PC-9 (cell line): ENCODE measurements around the gene TMF1. TPM values are rescaled to one million over a fixed set of nuclear protein-coding genes. Genes with fewer than 3 reads are reported as not detected.
A peak's percentile ranks its signal among the peaks of the same experiment; 100 is the strongest.

Experiments
- BruUV-seq: library from RNA; stranded (reverse); fragments of 400-500 nt; replicated peaks from 2 replicates; lab custom pipeline; 2021; lab: Mats Ljungman, UMichigan
- CTCF ChIA-PET: fragments of 300-600 bp; sonication (Branson Sonifier 250); formaldehyde crosslinking; loops from one replicate; lab custom pipeline; 2022; ENCODE audit warnings: antibody characterized with exemption; lab: Charles Lee
- POLR2A ChIA-PET: fragments of 300-600 bp; sonication (Branson Sonifier 250); formaldehyde crosslinking; loops from one replicate; lab custom pipeline; 2022; ENCODE audit warnings: antibody characterized with exemption; ENCODE audit not compliant: unreplicated experiment; lab: Charles Lee
- DNase-seq, 2 experiments: peaks; one replicate each; pipeline versions ENCODE4 v3.0.0 to v3.0.0-alpha.2; 2015 to 2022; ENCODE audit warnings: mixed read lengths in 1 of 2
- H2AFZ ChIP-seq: fragments of 200-600 bp; sonication (generic); 2 replicates; pipeline ENCODE4 v1.8.1; 2017; ENCODE audit warnings: antibody characterized with exemption
- H3F3A ChIP-seq: fragments of 200-600 bp; sonication (generic); 2 replicates; pipeline ENCODE4 v1.8.1; 2017; ENCODE audit warnings: antibody characterized with exemption, mild to moderate bottlenecking, low read depth; ENCODE audit not compliant: insufficient read depth
- H3K27ac ChIP-seq: fragments of 200-600 bp; sonication (generic); 2 replicates; pipeline ENCODE4 v1.6.1; 2016; ENCODE audit warnings: mixed run types
- H3K27me3 ChIP-seq: fragments of 200-600 bp; sonication (generic); 2 replicates; pipeline ENCODE4 v1.6.1; 2016; ENCODE audit warnings: low read depth, mixed run types; ENCODE audit not compliant: insufficient read depth
- H3K36me3 ChIP-seq: fragments of 200-600 bp; sonication (generic); 2 replicates; pipeline ENCODE4 v1.6.1; 2016; ENCODE audit warnings: low read depth, mixed run types
- H3K4me1 ChIP-seq: fragments of 200-600 bp; sonication (generic); replicated peaks from 2 replicates; pipeline ENCODE4 v1.6.1; 2016; ENCODE audit warnings: mixed run types; ENCODE audit not compliant: insufficient read depth
- H3K4me2 ChIP-seq: fragments of 200-600 bp; sonication (generic); 2 replicates; pipeline ENCODE4 v1.6.1; 2017; ENCODE audit warnings: mixed run types
- H3K4me3 ChIP-seq: fragments of 200-600 bp; sonication (generic); 2 replicates; pipeline ENCODE4 v1.6.1; 2016; ENCODE audit warnings: mixed run types
- H3K79me2 ChIP-seq: fragments of 200-600 bp; sonication (generic); 2 replicates; pipeline ENCODE4 v1.6.1; 2017; ENCODE audit warnings: low read depth, mixed run types
- H3K9me2 ChIP-seq: fragments of 200-600 bp; sonication (generic); 2 replicates; pipeline ENCODE4 v1.8.1; 2017; ENCODE audit warnings: mild to moderate bottlenecking; ENCODE audit not compliant: insufficient read depth
- H3K9me3 ChIP-seq: fragments of 200-600 bp; sonication (generic); 2 replicates; pipeline ENCODE4 v1.8.1; 2016; ENCODE audit warnings: low read depth; ENCODE audit not compliant: insufficient read depth
- H4K20me1 ChIP-seq: fragments of 200-600 bp; sonication (generic); 2 replicates; pipeline ENCODE4 v1.8.1; 2017; ENCODE audit not compliant: insufficient read depth
- CTCF ChIP-seq: fragments of 200-600 bp; sonication (generic); conservative IDR thresholded peaks from 2 replicates; pipeline ENCODE4 v1.6.1; 2017; ENCODE audit warnings: mixed run types, antibody characterized with exemption, mild to moderate bottlenecking, moderate library complexity
- EZH2 ChIP-seq: fragments of 200-600 bp; sonication (generic); IDR thresholded peaks from 2 replicates; pipeline ENCODE4 v1.8.0; 2017; ENCODE audit warnings: antibody characterized with exemption, low read depth
- intact Hi-C: fragments of 100-400 bp; cut with micrococcal nuclease; formaldehyde crosslinking; loops from one replicate; pipeline ENCODE4 v1.10.0; 2022; ENCODE audit not compliant: unreplicated experiment
- total RNA-seq: library from RNA; stranded (reverse); gene quantifications from 2 replicates; pipeline ENCODE4 v1.2.3, GENCODE V29; 2021

Gene TMF1
- total RNA-seq, 1 experiment from 2014 or later: 35.5 TPM

- Histone ChIP-seq H3K79me2 (peaks cover 41% of the 10 kb centered on the region), H3K27me3 (no peaks in the 10 kb centered on the region), H3K4me1 (peaks cover 66% of the 10 kb centered on the region), H4K20me1 (no peaks in the 10 kb centered on the region), H3K9me3 (no peaks in the 10 kb centered on the region), H3F3A (peaks cover 36% of the 10 kb centered on the region), H3K27ac (peak overlapping the region; percentile 94; the same call in 1 of the 2 replicates), H3K9me2 (no peaks in the 10 kb centered on the region), H3K4me3 (no peak overlapping the region), H3K4me2 (peak overlapping the region; percentile 99; the same call in 1 of the 2 replicates), H2AFZ (no peak overlapping the region), H3K36me3 (no peaks in the 10 kb centered on the region)
- TF ChIP-seq EZH2: no peak
- no peak for TF ChIP-seq CTCF
- no TSS peak for BruUV-seq
- intact Hi-C loops: loop anchor here (10.0 kb wide), 1 partner anchor 152 kb away; no protein-coding TSS in a partner anchor
- ChIA-PET POLR2A (no interaction called here), CTCF (no interaction called here)
- DNase-seq: no peak
These were observed 30.2 kb upstream of the TMF1 start for GRCh38 chr3:69082361-69082760.

- Histone ChIP-seq H3K36me3 (no peaks in the 10 kb centered on the region), H3K27me3 (no peaks in the 10 kb centered on the region), H3K4me1 (peaks cover 60% of the 10 kb centered on the region), H3F3A (peaks cover 31% of the 10 kb centered on the region), H3K79me2 (peaks cover 39% of the 10 kb centered on the region), H3K4me2 (peak overlapping the region; percentile 19; the same call in 1 of the 2 replicates), H3K27ac (peak overlapping the region; percentile 94; the same call in 1 of the 2 replicates), H3K9me3 (no peaks in the 10 kb centered on the region), H3K9me2 (no peaks in the 10 kb centered on the region), H2AFZ (no peak overlapping the region), H3K4me3 (no peak overlapping the region), H4K20me1 (no peaks in the 10 kb centered on the region)
- DNase-seq: peak in 1 of 2 experiments; percentile 67
- intact Hi-C loops: loop anchor here (10.0 kb wide), 1 partner anchor 153 kb away; no protein-coding TSS in a partner anchor
- ChIA-PET POLR2A (interaction anchor here (0.7 kb wide), 1 partner anchor 61 kb away, joined by 7 read pairs; no protein-coding TSS in a partner anchor), CTCF (interaction anchor here (0.5 kb wide), 1 partner anchor 77 kb away, joined by 4 read pairs; no protein-coding TSS in a partner anchor)
- TF ChIP-seq CTCF: no peak
- BruUV-seq: no TSS peak
These were observed 29.6 kb upstream of the TMF1 start for GRCh38 chr3:69081583-69082262.

GRCh38 chr3:69080233-69080920, 28.2 kb upstream of the TMF1 start, which contains the start of gene UBA3:
UBA3 (minus strand) TSS chr3:69080365; CDS start chr3:69080353, 12 bp downstream.
- peak within 1 kb of the TSS; percentile 94 for H3K4me2 ChIP-seq
- H3K27me3 ChIP-seq: no peaks in the 10 kb centered on the region
- POLR2A ChIA-PET: no interaction called here
- H3K9me2 ChIP-seq: no peaks in the 10 kb centered on the region
- peaks cover 53% of the 10 kb centered on the region for H3K4me1 ChIP-seq
- DNase-seq: peak; percentile 57 to 73
- H4K20me1 ChIP-seq: no peaks in the 10 kb centered on the region
- peaks cover 34% of the 10 kb centered on the region for H3K79me2 ChIP-seq
- H2AFZ ChIP-seq: peak within 1 kb of the TSS; percentile 52; the same call in 1 of the 2 replicates
- TF ChIP-seq CTCF: no peak
- no peak for TF ChIP-seq EZH2
- CTCF ChIA-PET: no interaction called here
- intact Hi-C loops: loop anchor here (10.0 kb wide), 1 partner anchor 154 kb away; no protein-coding TSS in a partner anchor
- no TSS peak for BruUV-seq
- peaks cover 18% of the 10 kb centered on the region for H3F3A ChIP-seq
- peak within 1 kb of the TSS; percentile 34 for H3K27ac ChIP-seq
- no peaks in the 10 kb centered on the region for H3K9me3 ChIP-seq
- peak within 1 kb of the TSS; percentile 90 for H3K4me3 ChIP-seq
- H3K36me3 ChIP-seq: no peaks in the 10 kb centered on the region
